Transverse colon (tissue), 4 donors: ENCODE data around the gene ZNF239.

ENCODE experiments used
- CTCF ChIP-seq, 5 experiments: fragments of 200-600 bp in 3 of 5; fragments of 450-650 bp in 2 of 5; sonication (generic) in 3 of 5; IDR thresholded peaks; 1 replicate in 2 of 5; 2 replicates in 3 of 5; pipeline ENCODE4 v1.5.1; 2016 to 2017; ENCODE audit warnings: antibody characterized with exemption in 5 of 5, inconsistent platforms in 3 of 5, mild to moderate bottlenecking in 2 of 5, moderate library complexity in 1 of 5
- POLR2AphosphoS5 ChIP-seq, 3 donors: sonication (generic); formaldehyde crosslinking; IDR thresholded peaks; one replicate each; pipeline ENCODE4 v1.6.1; 2016; ENCODE audit warnings: antibody characterized with exemption in 3 of 3

- no peak for TF ChIP-seq CTCF (IDR thresholded peaks at IDR 0.05)
- no peak for TF ChIP-seq POLR2AphosphoS5 (IDR thresholded peaks at IDR 0.05)
These were observed 21.4 kb upstream of the ZNF239 start for GRCh38 chr10:43595739-43596298.
